H1 (cell line): Measurements from ENCODE around the gene SAE1. TPM values are rescaled to one million over a fixed set of nuclear protein-coding genes. Genes with fewer than 3 reads are reported as not detected.

Experiments
- CTBP2 ChIP-seq: IDR thresholded peaks from 2 replicates; pipeline ENCODE4 v1.7.0; 2011; ENCODE audit warnings: borderline replicate concordance, mild to moderate bottlenecking, moderate library complexity, mixed read lengths, low read length; ENCODE audit not compliant: insufficient read depth, insufficient read length
- HDAC2 ChIP-seq, 2 experiments: fragments of 300-600 bp in 1 of 2; sonication (generic) in 1 of 2; IDR thresholded peaks; 2 replicates each; pipeline ENCODE4 v1.6.1; 2011 to 2012; ENCODE audit warnings: low read depth in 2 of 2, low read length in 2 of 2, mild to moderate bottlenecking in 2 of 2, moderate library complexity in 2 of 2, borderline replicate concordance in 1 of 2, inconsistent platforms in 1 of 2
- SIRT6 ChIP-seq: IDR thresholded peaks from one replicate; pipeline ENCODE4 v1.7.1; 2012; ENCODE audit warnings: low read length, inconsistent platforms
- polyA plus RNA-seq, 7 experiments: library from polyadenylated mRNA; depleted of rRNA in 3 of 7; stranded (reverse) in 5 of 7; unstranded in 2 of 7; fragments of >200 nt in 5 of 7; fragments of 200-250 nt in 2 of 7; gene quantifications; 1 replicate in 5 of 7; 2 replicates in 1 of 7; 4 replicates in 1 of 7; pipeline versions ENCODE4 v1.2.1 to v1.2.3, GENCODE V29; 2011 to 2013; ENCODE audit warnings: missing spikeins in 2 of 7, mixed read lengths in 2 of 7
- total RNA-seq: library from RNA; stranded (reverse); fragmentation: NEBNext Ultra II Directional; extraction: Animal tissue kit (Norgen Biotek cat#: 25700); gene quantifications from 2 replicates; pipeline ENCODE4 v1.2.1, GENCODE V29; 2021
- TF ChIP-seq, protein P1 (sequence below): IDR thresholded peaks from 2 replicates; pipeline ENCODE4 v1.6.1; 2011; ENCODE audit warnings: low read depth, mild to moderate bottlenecking, low read length; ENCODE audit not compliant: insufficient read depth

The SAE1 gene
- total and polyA plus RNA-seq, 2 of the 8 experiments (the other 6 are each of a cell fraction or from before 2014, with no cell fraction given), result 213 to 268 TPM

DNA sequence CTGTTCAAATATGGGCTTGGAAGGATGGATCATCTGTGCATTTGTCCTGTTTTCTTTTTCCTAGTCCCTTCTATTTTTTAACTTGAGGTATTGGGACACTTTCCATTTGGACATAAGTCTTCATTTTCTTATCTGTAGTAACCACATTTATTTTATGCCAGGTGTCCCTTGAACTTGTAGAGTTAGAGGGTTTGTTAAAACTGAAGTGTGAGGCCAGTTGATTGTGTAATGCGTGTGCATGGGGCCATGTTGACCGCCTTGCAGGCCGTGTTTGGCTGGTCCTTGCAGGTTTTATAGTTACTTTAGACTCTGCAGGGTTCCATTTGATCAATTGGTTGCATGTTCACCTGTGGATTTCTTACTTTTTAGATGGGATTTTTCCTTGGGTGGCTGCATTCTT is 21.0 kb downstream of the SAE1 start (continued):
- TF ChIP-seq CTBP2, result no peak
- no peak for TF ChIP-seq HDAC2 (IDR thresholded peaks at IDR 0.05; ENCODE audit: borderline replicate concordance in 1 of 2, low read depth in 2 of 2, low read length in 2 of 2)
- TF ChIP-seq, protein P1, sequence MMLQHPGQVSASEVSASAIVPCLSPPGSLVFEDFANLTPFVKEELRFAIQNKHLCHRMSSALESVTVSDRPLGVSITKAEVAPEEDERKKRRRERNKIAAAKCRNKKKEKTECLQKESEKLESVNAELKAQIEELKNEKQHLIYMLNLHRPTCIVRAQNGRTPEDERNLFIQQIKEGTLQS, result no peak
- no peak for TF ChIP-seq SIRT6
